HG03135 (cell line): ENCODE results near the gene ABCB8.
"Not testable (repeated sequence)": the region's sequence is repeated elsewhere in the genome, so short reads cannot be mapped to it uniquely, and the experiment has no call there.

Experiments used
- ATAC-seq: cut with Tn5 transposase; IDR thresholded peaks from one replicate; pipeline ENCODE4 v1.9.1; 2021; ENCODE audit warnings: mild to moderate bottlenecking, moderate library complexity; ENCODE audit not compliant: unreplicated experiment

The ABCB8 gene

DNA sequence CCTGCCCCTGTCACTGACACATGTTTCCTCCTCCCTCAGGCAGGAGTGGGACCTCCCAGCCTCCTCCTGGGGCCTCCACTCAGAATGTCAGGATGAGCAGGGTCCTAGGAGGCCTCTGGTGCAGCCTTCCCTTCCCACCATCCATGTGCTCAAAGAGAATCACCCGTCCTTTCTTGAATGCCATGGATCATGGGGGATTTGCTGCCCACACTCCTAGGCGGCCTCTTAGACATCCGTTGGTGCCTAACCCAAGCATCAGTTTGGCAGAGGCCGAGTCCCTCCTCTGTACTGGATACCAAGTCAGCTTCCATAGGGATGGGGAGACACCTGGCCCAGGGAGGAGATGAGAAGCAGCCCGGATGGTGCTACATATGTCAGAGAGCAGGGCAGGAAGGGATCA lies 30.4 kb upstream of the ABCB8 start:
- no peak for ATAC-seq

DNA sequence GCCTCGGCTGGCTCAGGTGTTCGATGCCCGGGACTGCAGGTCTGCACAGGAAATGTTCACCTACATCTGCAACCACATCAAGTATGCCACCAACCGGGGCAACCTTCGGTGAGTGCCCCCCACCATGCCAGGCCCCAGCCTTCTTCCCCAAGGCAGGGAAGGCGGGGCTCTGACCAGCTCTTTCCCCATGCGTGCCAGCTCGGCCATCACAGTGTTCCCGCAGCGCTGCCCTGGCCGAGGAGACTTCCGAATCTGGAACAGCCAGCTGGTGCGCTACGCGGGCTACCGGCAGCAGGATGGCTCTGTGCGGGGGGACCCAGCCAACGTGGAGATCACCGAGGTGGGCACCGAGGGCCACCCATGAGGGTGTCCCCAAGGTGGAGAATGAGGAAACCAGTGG lies 29.9 kb upstream of the ABCB8 start:
- no peak for ATAC-seq

DNA sequence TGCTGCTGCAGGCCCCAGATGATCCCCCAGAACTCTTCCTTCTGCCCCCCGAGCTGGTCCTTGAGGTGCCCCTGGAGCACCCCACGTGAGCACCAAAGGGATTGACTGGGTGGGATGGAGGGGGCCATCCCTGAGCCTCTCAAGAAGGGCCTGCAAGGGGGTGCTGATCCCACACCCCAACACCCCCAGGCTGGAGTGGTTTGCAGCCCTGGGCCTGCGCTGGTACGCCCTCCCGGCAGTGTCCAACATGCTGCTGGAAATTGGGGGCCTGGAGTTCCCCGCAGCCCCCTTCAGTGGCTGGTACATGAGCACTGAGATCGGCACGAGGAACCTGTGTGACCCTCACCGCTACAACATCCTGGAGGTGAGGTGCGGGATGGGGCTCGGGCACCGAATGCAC lies 29.2 kb upstream of the ABCB8 start:
- no peak for ATAC-seq

DNA sequence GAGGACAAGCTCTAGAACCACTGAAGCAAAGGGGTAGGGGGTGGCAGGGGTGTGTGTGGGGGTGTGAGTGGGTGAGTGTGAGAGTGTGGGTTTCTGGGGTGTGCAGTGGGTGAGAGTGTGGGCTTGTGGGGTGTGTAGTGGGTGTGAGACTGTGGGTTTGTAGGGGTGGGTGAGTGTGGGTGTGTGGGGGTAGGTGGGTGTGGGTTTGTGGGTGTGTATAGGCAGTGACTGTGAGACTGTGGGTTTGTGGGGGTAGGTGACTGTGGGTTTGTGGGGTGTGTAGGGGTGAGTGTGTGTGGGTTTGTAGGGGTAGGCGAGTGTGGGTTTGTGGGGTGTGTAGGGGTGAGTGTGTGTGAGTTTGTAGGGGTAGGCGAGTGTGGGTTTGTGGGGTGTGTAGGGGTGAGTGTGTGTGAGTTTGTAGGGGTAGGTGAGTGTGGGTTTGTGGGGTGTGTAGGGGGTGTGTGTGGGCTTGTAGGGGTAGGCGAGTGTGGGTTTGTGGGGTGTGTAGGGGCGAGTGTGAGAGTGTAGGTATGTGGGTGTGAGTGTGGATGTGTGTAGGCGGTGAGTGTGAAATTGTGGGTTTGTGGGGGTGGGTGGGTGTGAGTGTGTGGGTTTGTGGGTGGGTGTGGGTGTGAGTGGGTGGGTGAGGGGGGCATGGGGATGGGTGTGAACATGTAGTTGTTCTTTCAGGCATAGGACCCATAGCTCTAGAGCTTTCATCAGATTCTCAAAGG lies 28.6 kb upstream of the ABCB8 start:
- ATAC-seq = no peak

DNA sequence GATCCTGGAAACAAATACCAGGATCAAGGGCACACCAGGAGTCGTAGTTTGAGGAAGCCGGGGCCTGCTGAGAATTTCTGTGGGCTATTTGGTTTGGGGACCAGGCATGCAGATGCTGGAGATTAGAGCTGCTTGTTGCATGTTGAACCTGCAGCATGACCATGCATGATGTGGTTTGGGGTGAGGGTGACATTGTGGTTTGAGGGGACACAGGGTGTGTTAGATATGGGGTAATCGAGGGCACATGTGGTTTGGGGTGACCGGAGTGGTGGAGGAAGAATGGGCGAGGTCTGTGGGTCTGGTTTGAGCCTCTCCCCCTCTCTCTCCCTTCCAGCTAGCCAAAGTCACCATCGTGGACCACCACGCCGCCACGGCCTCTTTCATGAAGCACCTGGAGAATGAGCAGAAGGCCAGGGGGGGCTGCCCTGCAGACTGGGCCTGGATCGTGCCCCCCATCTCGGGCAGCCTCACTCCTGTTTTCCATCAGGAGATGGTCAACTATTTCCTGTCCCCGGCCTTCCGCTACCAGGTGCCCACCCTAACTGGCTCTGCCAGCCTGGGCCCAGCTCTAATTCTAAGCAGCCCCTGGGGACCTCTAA lies 27.3 kb upstream of the ABCB8 start:
- no peak for ATAC-seq

DNA sequence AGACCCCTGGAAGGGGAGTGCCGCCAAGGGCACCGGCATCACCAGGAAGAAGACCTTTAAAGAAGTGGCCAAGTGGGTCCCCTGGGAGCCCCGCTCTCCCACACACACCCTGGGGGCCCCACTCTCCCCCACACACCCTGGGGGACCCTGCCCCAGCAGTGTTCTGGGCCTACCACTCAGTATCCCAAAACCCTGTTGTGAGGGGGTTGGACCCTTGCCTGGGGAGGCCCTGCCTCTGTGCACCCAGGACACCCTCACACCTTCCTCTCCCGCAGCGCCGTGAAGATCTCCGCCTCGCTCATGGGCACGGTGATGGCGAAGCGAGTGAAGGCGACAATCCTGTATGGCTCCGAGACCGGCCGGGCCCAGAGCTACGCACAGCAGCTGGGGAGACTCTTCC lies 26.7 kb upstream of the ABCB8 start:
- no peak for ATAC-seq

DNA sequence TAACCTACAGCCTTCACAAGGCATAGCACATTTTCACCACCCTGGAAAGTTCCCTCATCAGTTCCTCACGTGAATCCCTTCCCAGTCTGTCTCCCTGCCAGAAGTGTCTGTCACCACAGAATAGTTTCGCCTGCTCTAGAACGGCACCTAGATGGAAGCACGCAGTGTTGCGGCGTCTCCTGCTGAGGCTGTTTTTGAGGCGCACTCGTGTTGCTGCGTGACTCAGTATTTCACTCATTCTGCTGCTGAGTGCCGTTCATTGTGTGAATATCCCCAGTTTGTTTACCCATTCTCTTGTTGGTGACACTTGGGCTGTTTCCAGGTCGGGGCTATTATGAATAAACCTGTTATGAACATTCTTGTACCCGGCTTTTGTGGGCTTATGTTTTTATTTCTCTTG lies 24.7 kb upstream of the ABCB8 start:
- no peak for ATAC-seq

DNA sequence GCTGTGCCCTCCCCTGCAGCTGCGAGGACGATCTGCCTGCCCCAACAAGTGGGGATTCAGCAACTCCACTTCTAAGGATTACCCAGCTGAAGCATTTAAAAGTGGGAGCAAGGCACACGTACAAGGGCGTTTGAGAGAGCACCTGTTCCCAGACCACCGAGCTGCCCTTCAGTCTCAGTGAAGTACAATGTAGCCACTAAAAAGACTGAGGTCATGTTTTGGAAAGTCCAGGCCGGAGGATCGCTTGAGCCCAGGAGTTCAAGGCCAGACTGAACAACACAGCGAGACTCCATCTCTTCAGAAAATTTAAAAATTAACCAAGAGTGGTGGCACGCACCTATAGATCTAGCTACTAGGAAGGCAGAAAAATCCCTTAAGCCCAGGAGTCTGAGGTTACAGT lies 22.7 kb upstream of the ABCB8 start:
- no peak for ATAC-seq

DNA sequence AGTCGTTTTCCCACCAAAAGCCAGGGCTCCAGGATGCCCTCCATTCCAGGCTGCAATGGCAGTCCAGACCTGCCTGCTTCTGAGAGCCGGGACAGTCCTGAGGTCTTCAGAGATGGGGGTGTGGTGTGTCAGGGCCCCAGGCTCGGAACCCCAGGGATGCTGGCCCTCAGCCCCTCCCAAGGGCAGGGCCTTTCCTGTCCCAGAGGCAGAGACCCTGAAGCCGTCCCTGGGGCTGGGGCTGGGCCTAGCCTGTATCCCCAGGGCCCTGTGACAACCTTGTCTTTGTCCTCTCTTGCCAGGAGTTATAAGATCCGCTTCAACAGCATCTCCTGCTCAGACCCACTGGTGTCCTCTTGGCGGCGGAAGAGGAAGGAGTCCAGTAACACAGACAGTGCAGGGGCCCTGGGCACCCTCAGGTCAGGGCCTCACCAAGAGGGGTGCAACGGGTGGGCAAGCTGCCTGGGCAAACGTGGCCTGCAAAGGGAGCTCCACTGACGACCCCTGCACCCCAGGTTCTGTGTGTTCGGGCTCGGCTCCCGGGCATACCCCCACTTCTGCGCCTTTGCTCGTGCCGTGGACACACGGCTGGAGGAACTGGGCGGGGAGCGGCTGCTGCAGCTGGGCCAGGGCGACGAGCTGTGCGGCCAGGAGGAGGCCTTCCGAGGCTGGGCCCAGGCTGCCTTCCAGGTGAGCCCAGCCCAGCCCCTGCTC lies 21.5 kb upstream of the ABCB8 start:
- no peak for ATAC-seq

DNA sequence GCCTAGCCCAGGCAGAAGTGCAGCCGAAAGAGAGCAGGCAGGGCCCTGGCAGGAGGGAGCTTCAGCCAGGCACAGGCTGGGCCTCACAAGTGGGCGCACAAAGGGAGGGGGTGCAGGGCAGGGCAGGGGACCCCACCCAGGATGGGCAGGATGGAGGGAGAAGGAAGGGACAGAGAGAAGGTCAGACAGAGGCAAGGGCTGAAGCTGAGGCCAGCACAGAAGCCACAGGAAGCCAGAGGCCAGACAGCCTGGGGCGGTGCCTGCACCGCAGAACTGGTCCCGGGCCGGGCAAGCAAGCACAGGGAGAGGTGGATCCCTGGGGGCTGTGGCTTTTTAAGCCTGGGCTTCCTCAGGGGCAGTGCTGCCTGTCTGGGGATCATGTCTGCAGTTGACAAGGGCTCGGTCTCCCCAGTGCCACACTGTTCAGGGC lies 20.8 kb upstream of the ABCB8 start:
- ATAC-seq = no peak

DNA sequence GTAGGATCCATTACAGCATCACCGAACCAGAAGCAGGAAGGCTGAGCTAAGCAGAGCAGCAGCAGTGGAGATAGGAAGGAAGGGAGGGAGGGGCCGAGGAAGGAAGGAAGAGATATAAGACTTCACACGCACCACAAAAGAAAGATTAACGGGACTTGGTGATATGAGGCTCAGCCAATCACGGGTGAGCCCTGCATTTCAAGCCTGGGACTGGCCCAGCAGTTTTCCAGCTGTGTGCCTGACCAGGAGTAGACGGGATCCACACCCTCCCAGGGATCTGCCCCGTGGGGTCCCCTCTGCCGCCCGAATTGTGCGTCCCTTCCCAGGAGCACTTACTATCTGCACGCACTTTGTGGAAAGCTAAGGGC lies 20.1 kb upstream of the ABCB8 start:
- no peak for ATAC-seq

DNA sequence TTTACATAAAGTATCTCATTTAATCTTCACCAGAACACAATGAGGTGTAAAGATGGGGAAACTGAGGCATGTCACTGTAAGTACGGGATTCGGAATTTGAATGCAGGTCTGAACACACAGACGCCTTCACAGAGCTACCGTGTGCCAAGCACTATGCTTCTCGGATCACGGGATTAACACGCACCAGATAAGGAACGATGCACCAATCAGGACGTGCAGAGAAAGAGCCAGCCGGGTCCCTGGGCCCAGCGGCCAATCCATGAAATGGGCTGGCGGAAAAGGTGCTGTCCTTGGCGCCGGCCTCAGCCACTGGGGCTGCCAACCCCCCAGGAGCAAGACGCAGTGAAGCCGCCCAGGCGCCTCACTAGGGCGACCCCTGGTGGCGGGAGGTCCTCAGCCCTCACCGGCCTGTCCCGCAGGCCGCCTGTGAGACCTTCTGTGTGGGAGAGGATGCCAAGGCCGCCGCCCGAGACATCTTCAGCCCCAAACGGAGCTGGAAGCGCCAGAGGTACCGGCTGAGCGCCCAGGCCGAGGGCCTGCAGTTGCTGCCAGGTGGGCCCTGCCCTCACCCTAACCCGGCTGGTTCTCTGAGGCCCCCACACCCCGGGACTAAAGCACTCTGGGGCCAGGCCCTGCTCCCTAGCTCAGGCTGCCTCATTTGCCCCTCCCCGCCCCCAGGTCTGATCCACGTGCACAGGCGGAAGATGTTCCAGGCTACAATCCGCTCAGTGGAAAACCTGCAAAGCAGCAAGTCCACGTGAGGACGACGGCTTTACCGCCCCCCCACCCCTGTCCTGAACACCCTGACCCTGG lies 19.5 kb upstream of the ABCB8 start:
- ATAC-seq = peak; percentile 57

DNA sequence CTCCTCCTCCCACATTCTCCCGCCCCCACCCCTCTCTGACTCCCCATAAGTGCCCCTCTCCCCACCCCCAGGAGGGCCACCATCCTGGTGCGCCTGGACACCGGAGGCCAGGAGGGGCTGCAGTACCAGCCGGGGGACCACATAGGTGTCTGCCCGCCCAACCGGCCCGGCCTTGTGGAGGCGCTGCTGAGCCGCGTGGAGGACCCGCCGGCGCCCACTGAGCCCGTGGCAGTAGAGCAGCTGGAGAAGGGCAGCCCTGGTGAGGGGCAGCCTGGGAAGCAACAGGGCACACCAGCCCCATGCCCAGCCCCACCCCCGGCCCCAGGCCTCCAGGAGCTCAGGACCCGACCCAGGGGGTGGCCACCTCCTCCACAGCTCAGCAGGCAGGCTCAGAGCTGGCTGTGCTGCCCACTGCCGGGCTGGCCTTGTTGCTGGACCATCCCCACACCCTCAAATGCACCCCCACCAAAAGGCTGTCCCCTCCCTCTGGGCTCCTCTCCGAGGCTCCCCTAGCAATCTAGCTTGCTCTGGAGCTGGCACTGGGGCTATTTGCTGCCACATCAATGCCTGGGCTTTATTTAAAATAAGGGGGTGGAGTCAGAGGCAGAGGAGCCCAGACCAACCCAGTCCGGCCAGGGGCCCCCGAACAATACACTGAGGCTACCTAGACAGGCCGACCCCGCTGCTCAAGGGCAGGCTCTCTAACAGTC lies 18.8 kb upstream of the ABCB8 start:
- ATAC-seq = no peak

DNA sequence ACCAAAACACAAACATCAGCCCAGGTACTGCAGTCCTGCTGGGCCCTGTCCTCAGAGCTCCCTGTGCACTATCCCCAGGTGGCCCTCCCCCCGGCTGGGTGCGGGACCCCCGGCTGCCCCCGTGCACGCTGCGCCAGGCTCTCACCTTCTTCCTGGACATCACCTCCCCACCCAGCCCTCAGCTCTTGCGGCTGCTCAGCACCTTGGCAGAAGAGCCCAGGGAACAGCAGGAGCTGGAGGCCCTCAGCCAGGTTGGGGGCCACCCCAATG lies 18.3 kb upstream of the ABCB8 start:
- no peak for ATAC-seq

DNA sequence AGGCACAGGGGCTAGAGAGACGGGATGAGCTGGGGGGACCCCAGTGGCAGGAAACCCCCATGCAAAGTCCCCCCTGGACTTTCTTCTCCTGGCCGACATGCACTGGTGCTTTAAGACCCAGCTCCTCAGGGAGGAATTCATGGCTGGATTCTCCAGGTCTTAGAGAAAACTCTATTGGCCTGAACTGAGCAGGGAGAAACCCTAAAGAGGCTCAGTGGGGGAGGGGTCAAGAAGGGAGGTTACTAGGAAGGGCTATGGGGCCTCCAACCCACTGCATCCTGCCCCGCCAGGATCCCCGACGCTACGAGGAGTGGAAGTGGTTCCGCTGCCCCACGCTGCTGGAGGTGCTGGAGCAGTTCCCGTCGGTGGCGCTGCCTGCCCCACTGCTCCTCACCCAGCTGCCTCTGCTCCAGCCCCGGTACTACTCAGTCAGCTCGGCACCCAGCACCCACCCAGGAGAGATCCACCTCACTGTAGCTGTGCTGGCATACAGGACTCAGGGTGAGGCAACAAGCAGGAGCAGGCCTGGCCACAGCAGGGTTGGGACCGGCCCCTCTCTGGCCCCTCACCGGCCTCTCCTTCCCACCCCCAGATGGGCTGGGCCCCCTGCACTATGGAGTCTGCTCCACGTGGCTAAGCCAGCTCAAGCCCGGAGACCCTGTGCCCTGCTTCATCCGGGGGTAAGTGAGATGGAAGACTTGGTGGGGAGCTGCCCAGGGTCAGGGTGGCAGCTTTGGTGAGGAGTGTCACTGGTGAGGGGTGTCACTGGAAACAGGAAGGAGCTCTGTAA lies 17.7 kb upstream of the ABCB8 start:
- no peak for ATAC-seq

DNA sequence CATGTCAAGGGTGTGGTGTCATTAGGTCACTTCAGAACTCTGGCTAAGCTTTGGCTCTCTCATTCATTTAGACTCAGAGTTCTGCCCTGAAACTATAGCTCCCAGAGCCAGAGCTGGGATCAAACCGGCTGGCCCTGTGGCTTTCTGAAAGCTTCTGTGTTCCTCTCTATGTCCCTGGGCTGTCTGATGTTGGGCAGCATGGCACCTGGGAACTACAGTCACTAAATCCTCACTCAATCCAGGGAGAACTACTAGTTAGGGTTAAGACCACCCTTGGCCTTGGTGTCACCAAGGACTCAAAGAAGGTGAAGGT lies 17.2 kb upstream of the ABCB8 start:
- ATAC-seq = no peak

DNA sequence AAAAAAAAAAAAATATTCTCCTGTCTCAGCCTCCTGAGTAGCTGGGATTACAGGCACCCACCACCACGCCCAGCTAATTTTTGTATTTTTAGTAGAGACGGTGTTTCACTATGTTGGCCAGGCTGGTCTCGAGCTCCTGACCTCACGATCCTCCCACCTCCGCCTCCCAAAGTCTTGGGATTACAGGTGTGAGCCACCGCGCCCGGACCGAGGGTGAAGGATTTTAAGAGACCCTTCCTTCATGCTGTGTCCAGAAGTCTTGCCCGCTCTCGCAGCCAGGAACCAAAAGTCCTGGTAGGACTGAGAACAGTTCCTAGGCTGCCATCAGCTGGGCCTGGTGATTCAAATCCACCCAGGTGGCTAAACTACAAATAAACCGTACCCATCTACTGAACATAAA lies 16.6 kb upstream of the ABCB8 start:
- ATAC-seq = not testable (repeated sequence)

DNA sequence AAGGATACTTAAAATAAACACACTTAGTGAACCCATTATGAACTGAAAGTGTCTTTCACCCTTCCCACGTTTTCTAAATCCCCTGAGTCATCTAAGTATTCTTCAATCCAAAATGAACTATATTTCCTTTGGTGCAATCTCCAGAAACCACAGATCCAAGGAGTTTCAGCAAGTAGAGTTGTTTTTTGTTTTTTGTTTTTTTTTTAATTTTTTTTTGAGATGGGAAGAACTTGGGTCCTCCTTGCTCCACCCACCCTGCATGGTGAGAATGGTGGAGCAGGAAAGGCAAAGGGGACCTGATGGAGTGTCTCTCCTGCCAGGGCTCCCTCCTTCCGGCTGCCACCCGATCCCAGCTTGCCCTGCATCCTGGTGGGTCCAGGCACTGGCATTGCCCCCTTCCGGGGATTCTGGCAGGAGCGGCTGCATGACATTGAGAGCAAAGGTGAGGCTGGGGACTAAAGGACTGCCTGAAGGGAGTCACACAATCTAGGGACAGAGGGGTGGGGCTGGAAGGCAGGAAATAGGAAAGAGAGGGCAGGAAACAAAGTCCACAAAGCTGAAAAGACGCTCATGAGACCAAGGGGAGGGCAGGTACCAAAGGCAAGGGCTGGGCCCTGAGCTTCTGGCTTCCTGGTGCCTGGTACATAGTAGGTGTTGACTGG lies 16.1 kb upstream of the ABCB8 start:
- ATAC-seq = no peak

DNA sequence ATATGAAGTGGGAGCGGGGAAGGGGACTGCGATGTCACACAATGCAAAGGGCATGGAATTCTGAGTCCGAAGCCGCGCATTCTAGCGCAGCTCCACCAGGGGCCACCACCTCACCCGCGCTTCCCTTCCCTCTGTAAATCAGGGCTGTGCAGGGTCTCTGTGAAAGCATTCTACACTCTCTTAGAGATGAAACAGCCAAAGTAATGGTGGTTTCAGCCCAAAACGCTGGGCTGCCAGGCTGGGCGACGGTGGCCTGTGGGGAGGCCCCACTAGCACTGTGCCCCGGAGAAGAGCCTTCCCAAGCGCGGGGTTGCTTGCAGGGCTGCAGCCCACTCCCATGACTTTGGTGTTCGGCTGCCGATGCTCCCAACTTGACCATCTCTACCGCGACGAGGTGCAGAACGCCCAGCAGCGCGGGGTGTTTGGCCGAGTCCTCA lies 15.3 kb upstream of the ABCB8 start:
- ATAC-seq = no peak

DNA sequence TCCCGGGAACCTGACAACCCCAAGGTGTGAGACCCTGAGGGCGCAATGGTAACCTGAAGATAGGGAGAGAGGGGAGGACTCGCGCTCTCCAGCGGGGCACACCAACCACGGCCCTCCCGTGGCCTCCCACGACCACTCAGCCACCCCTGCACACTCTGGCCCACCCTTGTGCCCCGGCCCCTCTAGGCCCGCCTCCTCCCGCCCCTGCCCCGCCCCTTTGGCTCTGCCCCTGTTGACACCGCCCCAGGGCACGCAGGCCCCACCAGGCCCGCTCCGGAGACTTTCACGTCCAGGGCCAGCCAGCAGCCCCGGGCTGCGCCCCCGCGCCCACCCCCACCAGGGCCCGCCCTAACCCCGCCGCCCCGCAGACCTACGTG lies 14.9 kb upstream of the ABCB8 start:
- ATAC-seq = no peak
